Astrocyte of the cerebellum (primary cell): ENCODE measurements around the gene DGKD.

Experiments used
- DNase-seq: peaks from one replicate; pipeline ENCODE4 v3.0.0-alpha.2; 2011; ENCODE audit warnings: low read depth
- H3K4me3 ChIP-seq: 2 replicates; pipeline ENCODE4 v1.5.1; 2011; ENCODE audit warnings: mild to moderate bottlenecking, low read depth, low read length, moderate library complexity
- in situ Hi-C: cut with HindIII; loops from 2 replicates; pipeline ENCODE4 v1.10.0; 2017; ENCODE audit warnings: low sequenced_read_pairs
- TF ChIP-seq, protein P1 (sequence below): IDR thresholded peaks from 2 replicates; pipeline ENCODE4 v1.5.1; 2012; ENCODE audit warnings: low read length, low read depth, moderate library complexity, mild to moderate bottlenecking; ENCODE audit errors: missing control alignments

Gene DGKD

DNA sequence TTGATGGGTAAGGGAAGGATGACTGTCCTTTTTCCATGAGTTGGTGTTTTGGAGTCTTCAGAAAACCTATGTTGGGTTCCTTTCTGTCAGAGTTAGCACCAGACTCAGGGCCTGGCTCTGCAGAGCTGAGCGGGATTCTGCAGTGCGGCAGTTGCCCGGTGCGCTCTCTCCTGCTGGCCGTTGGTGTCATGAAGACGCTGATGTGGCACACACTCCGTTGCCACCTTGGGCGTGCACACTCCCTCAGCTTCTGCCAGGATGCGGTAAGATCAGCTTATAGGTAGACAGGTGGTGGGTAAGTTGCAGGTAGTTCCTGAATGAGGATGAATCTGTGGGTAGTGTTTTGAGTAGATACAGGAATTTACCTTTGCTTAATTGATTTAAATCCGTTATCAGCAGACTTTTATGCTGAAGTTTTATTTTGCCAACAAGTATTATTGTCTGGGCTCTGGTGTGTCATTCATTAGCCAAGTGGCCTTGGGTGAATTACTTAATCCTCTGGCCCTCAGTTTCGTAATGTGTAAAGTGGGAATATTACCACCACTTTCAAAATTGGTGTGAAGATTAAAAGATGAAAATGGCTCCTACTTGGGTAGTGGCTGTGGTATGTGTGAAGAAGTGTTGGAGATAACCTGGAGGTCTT is 26.8 kb downstream of the DGKD start:
- in situ Hi-C loops, result no loop called here
- no peak overlapping the region for H3K4me3 ChIP-seq
- DNase-seq, result no peak
- TF ChIP-seq, protein P1, sequence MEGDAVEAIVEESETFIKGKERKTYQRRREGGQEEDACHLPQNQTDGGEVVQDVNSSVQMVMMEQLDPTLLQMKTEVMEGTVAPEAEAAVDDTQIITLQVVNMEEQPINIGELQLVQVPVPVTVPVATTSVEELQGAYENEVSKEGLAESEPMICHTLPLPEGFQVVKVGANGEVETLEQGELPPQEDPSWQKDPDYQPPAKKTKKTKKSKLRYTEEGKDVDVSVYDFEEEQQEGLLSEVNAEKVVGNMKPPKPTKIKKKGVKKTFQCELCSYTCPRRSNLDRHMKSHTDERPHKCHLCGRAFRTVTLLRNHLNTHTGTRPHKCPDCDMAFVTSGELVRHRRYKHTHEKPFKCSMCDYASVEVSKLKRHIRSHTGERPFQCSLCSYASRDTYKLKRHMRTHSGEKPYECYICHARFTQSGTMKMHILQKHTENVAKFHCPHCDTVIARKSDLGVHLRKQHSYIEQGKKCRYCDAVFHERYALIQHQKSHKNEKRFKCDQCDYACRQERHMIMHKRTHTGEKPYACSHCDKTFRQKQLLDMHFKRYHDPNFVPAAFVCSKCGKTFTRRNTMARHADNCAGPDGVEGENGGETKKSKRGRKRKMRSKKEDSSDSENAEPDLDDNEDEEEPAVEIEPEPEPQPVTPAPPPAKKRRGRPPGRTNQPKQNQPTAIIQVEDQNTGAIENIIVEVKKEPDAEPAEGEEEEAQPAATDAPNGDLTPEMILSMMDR, result no peak

DNA sequence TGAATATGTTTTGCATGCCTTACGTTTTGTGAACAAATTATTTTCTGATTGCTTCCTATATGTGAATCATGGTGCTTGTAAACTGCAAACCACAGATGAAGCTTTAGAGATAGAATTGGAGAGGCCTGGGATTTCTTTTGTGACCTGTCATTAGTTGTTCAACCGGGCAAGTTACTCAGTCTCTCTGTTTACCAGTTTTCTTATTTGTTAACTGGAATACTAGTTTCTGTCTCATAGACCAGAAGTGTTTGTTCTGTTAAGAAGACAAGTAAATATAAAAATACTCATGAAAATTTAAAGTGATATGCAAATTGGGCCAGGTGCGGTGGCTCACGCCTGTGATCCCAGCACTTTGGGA is 27.3 kb downstream of the DGKD start:
- in situ Hi-C loops, result no loop called here
- DNase-seq, result no peak
- TF ChIP-seq, protein P1, result no peak
- no peak overlapping the region for H3K4me3 ChIP-seq

DNA sequence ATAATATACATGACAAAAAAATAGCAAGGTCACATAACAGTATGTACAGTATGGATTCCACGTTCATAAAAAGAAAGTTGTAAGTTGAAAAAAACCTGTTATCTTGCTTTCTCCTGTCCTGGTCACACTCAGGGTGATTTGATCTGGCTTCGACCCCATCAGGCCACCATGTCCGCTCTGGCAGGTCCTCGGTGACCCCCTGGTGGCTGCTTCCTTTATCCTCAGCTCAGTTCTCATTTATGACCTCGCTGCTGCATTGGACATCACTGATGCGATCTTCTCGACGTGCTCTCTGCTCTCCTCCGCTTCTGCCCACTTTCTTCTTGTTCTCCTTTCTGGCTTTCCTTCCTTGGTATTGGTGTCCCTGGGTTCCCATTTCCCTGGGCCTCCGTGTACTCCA is 29.7 kb downstream of the DGKD start:
- no peak for DNase-seq
- H3K4me3 ChIP-seq, result no peak overlapping the region
- in situ Hi-C loops, result no loop called here
- TF ChIP-seq, protein P1, result no peak

DNA sequence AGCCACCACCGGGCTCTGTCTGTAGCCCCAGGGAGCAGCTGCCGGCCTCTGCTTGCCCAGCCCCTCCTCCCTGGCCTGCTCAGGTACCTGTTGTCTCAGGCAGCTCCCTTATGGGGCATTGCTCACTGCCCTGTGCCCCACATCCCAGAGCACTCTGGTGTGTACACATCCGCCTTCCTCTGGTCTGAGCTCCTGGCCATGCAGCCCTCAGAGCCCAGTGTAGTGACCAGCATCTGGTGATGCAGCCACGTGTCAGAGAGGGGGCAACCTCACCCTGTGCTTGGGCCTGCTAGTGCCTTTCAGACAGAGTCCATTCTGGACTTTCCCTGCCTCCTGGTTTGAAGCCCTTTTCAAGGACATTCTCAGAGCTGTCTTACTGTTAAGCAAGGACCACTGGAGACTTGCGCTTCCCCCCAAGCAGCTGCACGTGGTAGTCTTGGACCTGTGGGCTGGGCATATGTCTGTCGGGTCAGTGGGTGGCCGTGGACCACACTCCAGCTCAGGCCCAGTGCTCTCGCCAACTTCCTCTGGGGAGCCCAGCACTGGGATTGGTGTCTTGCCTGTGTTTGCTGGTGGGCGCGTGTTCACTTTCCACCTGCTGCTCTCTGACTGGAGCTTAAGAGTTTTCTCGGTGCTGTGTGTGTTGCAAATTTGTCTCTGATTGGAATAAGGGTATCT is 30.7 kb downstream of the DGKD start:
- in situ Hi-C loops, result no loop called here
- DNase-seq, result no peak
- TF ChIP-seq, protein P1, result no peak
- H3K4me3 ChIP-seq, result no peak overlapping the region

DNA sequence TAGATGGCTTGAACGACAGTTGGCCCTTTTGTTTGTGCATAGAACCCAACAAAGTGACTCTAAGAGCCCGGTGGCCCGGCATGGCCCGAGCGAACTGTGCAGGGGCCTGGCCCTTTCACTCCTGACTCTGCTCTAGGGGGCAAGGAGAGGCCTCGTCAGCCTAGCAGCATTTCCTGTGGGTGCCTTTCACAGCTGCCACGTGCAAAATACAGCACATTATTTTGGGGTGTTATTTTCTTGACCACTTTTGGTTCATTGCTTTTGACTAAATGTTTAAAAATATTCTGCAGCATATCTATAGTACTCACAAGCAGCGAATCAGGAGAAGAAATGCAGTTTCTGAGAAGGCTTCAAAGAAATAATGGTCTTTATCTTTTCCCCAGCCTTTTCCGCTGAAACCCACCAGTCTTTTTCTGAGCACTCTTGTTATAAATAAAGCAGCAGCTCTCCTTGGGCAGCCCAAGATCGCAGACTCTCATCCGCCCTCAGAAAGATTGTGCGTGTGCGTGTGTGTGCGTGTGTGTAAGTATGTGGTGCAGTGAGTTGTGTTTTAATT is 31.3 kb downstream of the DGKD start:
- TF ChIP-seq, protein P1, result no peak
- in situ Hi-C loops, result no loop called here
- H3K4me3 ChIP-seq, result no peak overlapping the region
- no peak for DNase-seq

DNA sequence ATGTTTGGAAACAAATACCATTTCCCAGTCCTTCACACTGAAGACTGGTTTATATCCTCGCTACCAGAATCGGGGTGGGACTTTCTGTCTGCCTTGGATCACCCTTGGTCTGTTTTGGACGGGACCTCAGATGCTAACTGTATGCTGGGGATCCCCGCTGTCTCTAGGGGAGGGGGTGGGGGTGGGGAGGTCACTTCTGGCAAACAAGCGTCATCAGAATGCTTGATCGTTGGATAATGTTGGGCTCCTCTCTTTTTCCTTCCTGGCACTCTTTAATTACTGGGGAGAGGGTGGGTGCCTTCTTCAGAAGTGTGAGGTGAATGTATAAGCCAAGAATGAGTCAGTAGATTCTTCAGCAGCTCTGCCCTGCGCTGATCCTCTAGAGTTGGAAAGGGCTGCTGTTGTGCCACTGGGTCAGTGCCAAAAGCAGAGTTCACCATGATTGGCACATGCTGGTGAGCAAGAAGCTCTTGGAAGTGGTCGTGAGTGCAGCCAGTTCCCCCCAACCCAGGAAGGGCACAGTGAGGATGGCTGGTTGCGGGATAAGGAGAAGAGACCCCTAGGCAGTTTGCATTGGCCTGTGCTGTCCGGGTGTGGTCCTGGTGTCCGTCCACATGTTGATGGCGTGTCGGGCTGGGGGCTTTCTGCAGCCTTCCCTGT is 32.2 kb downstream of the DGKD start:
- in situ Hi-C loops, result no loop called here
- no peak overlapping the region for H3K4me3 ChIP-seq
- DNase-seq, result no peak
- TF ChIP-seq, protein P1, result no peak
